ENCODE results near the gene USP20.

The USP20 gene

GRCh38 chr9:129904734-129905133 lies 69.5 kb downstream of the USP20 start:
- TF ChIP-seq GATA1 (IDR thresholded peaks at IDR 0.05; ENCODE audit: low read depth, low read length) (no peak), POLR2A (IDR thresholded peaks at IDR 0.05; ENCODE audit: low read length) (no peak)
- no peak for DNase-seq

DNA sequence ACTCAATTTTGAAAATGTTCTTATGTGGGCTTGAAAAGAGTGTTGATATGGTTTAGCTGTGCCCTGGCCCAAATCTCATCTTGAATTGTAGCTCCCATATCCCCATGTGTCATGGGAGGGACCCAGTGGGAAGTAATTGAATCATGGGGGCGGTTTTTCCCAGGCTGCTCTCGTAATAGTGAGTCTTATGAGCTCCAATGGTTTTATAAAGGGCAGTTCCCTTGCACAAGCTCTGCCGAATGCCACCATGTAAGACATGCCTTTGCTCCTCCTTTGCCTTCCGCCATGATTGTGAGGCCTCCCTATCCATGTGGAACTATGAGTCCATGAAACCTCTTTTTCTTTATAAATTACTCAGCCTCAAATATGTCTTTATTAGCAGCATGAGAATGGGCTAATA lies 71.0 kb downstream of the USP20 start:
- DNase-seq: no peak
- TF ChIP-seq POLR2A (IDR thresholded peaks at IDR 0.05; ENCODE audit: low read length): no peak
- TF ChIP-seq GATA1 (IDR thresholded peaks at IDR 0.05; ENCODE audit: low read depth, low read length): no peak

DNA sequence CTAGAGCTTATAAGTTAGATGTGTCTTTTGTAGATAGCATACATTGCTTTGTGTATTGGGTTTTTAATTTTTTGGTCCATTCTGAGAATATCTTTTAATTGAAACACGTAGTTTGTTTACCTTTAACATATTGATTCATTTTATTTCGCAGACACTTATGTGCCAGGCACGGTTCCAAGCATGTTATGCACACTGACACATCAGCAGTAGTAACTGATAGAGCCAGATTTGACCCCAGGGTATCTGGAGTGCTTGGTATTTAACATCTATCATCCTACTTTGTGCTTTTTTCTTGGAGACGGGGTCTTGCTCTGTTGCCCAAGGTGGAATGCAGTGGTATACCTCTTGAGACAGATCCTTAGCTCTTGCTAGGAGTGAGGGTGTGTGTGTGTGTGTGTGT lies 71.9 kb downstream of the USP20 start:
- DNase-seq: no peak
- TF ChIP-seq GATA1 (IDR thresholded peaks at IDR 0.05; ENCODE audit: low read depth, low read length) (no peak), POLR2A (IDR thresholded peaks at IDR 0.05; ENCODE audit: low read length) (no peak)

GRCh38 chr9:129908906-129909305 lies 73.6 kb downstream of the USP20 start:
- no peak for TF ChIP-seq POLR2A (IDR thresholded peaks at IDR 0.05; ENCODE audit: low read length)
- no peak for TF ChIP-seq GATA1 (IDR thresholded peaks at IDR 0.05; ENCODE audit: low read depth, low read length)
- no peak for DNase-seq

DNA sequence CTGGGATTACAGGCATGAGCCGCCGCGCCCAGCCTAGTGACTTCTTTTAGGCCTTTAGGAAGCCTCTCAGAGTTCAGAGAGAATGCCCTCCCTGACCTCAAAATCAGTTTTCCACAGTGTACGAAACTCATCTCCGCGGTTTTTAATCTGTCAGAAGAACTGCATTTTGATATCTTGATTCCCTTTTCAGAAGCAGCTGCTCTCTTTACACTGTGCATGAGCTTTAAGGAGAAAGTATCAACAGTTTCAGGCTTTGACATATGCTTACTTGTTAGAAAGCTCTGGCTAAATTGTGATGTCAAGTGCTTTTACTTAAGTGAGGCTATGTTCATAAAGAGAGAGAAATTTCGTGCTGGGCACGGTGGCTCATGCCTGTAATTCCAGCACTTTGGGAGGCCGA lies 74.6 kb downstream of the USP20 start:
- no peak for TF ChIP-seq POLR2A (IDR thresholded peaks at IDR 0.05; ENCODE audit: low read length)
- no peak for TF ChIP-seq GATA1 (IDR thresholded peaks at IDR 0.05; ENCODE audit: low read depth, low read length)
- DNase-seq: no peak

GRCh38 chr9:129910628-129911567 lies 75.6 kb downstream of the USP20 start:
- TF ChIP-seq GATA1 (IDR thresholded peaks at IDR 0.05; ENCODE audit: low read depth, low read length) (no peak), POLR2A (IDR thresholded peaks at IDR 0.05; ENCODE audit: low read length) (no peak)
- DNase-seq: peak; percentile 58 to 74

- TF ChIP-seq GATA1 (IDR thresholded peaks at IDR 0.05; ENCODE audit: low read depth, low read length) (no peak), POLR2A (IDR thresholded peaks at IDR 0.05; ENCODE audit: low read length) (no peak)
- no peak for DNase-seq
Observed at GRCh38 chr9:129914051-129914450, 78.8 kb downstream of the USP20 start.

DNA sequence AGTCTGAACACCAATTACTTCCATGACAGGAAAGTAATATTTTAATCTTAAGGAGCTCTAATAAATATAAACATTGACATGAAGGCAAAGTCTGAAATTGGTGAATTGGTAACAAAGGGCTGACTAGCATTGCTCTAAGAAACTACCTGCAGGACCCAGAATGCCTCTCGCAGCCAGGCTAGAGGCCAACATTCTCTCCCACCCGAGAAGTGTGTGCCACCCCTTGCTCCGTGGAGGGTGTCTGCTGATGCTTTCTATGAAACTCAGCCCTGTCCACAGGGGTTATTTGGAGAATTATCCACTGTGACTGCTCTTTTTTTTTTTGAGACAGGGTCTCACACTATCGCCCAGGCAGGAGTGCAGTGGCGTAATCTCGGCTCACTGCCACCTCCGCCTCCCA lies 81.4 kb downstream of the USP20 start:
- TF ChIP-seq GATA1 (IDR thresholded peaks at IDR 0.05; ENCODE audit: low read depth, low read length) (no peak), POLR2A (IDR thresholded peaks at IDR 0.05; ENCODE audit: low read length) (no peak)
- no peak for DNase-seq

DNA sequence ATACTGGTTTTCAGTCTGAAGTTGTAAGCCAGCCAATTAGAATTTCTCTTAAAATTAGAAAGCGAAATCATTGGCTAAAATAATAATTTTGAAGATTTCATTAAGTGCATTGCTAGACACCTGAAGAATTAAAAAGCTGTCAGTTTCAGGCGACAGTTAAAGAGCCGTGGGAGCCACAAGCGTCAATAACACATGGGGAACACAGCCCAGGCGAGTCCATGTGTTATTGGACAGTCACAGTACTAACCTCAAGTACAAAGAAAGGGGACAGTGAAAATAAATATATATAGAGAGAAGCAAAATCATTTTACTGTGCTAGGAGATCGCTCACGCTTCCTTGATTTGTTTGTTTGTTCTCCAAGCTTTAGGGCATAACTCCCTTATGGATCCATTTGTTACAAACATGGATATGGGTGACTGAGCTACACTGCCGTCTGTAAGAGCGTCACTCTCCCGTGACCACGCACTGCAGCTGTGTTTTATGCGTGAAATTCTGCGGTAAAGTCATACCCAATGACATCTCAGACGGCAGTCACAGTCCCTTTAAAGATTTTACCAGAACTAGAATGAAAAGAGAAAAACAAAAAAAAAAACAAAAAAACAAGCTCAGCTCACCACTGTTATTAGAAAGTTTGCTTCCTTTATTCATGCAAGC lies 83.2 kb downstream of the USP20 start:
- no peak for DNase-seq
- TF ChIP-seq GATA1 (IDR thresholded peaks at IDR 0.05; ENCODE audit: low read depth, low read length) (no peak), POLR2A (IDR thresholded peaks at IDR 0.05; ENCODE audit: low read length) (no peak)

- TF ChIP-seq GATA1 (IDR thresholded peaks at IDR 0.05; ENCODE audit: low read depth, low read length) (no peak), POLR2A (IDR thresholded peaks at IDR 0.05; ENCODE audit: low read length) (no peak)
- no peak for DNase-seq
Observed at GRCh38 chr9:129919277-129919676, 84.0 kb downstream of the USP20 start.

DNA sequence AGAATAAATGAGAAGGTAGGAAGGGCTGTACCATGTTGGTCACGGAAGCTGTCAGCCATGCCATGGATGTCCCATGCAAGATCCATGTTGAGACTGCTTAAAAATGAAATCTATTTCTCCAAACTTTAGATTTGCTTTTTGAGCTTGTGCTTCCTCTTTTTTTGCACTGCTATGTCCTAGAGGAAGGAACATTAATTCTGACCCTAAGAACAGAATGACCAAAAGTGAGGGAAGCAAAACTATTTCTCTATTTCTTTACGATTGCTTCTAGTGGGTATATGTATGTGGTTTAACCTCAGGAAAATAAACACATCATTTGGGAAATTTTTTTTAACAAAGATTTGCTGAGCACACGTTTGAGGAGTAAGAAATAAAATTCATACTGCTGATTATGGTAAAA lies 84.6 kb downstream of the USP20 start:
- TF ChIP-seq GATA1 (IDR thresholded peaks at IDR 0.05; ENCODE audit: low read depth, low read length) (no peak), POLR2A (IDR thresholded peaks at IDR 0.05; ENCODE audit: low read length) (no peak)
- no peak for DNase-seq

GRCh38 chr9:129921905-129922304 lies 86.6 kb downstream of the USP20 start:
- TF ChIP-seq POLR2A (IDR thresholded peaks at IDR 0.05; ENCODE audit: low read length) (no peak), GATA1 (IDR thresholded peaks at IDR 0.05; ENCODE audit: low read depth, low read length) (no peak)
- no peak for DNase-seq

DNA sequence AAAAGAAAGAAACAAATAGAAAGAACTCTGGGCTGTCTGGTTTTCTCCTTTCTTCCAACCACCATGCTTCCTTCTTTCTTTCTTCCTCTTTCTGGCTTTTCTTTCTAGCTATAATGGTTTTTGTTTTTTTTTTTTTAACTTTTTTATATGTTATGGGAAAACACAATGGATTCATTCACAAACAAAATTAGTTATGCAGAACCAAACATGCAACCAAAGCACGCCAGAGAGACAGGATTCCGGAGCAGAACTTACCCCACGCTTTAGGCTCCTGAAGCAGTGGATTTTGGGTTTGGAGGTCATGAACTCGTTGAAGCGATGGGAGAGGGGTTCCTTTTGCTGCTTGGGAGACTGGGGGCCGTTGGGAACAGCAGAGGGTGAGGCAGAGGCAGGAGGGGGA lies 88.3 kb downstream of the USP20 start:
- DNase-seq: no peak
- TF ChIP-seq POLR2A (IDR thresholded peaks at IDR 0.05; ENCODE audit: low read length): no peak
- TF ChIP-seq GATA1 (IDR thresholded peaks at IDR 0.05; ENCODE audit: low read depth, low read length): no peak

DNA sequence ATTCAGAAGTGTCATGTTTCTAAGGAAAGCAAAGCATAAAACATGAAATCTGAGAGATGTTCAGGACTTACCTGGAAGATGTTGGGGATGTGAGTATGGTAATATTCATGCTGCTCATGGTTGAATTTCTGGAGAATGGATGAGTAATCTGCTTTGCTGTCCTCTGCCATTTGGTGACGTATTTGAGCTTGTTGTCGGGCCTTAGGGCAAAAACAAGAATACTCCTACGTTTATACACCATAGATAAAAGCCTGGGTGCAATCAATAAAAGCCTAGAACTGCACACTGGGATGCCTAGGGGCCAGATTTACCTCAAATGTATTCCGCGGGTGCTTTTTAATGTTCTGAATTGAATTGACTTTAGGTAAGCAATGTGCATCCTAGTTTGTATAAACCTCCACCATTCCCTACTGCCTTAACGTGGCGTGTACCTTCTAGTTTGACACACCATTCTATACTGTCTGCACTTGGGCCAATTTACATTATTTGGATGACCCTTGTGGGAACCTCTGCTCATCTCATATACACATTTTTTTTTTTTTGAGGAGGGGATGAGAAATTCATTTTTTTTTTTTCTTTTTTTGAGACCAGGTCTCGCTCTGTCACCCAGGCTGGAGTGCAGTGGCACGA lies 94.4 kb downstream of the USP20 start:
- no peak for TF ChIP-seq GATA1 (IDR thresholded peaks at IDR 0.05; ENCODE audit: low read depth, low read length)
- TF ChIP-seq POLR2A (IDR thresholded peaks at IDR 0.05; ENCODE audit: low read length): no peak

More for the DNA sequence above, 94.4 kb downstream of the USP20 start:
- no peak for DNase-seq

All from erythroblast (primary cell).